HUES6 (cell line): ENCODE results near the gene CENPL.

Experiments used
- H3K27ac ChIP-seq: 2 replicates; pipeline ENCODE4 v1.7.0; 2013; ENCODE audit warnings: low read depth, mild to moderate bottlenecking, low read length, inconsistent platforms
- H3K27me3 ChIP-seq: 2 replicates; pipeline ENCODE4 v1.6.1; 2013; ENCODE audit warnings: low read length; ENCODE audit not compliant: control insufficient read depth, insufficient read depth
- H3K36me3 ChIP-seq: 2 replicates; pipeline ENCODE4 v1.6.1; 2013; ENCODE audit warnings: low read length; ENCODE audit not compliant: control insufficient read depth, insufficient read depth
- H3K4me1 ChIP-seq: 2 replicates; pipeline ENCODE4 v1.6.1; 2013; ENCODE audit warnings: low read length; ENCODE audit not compliant: control insufficient read depth, insufficient read depth
- H3K4me3 ChIP-seq: 2 replicates; pipeline ENCODE4 v1.5.1; 2013; ENCODE audit warnings: low read depth, low read length
- H3K9ac ChIP-seq: one replicate; pipeline ENCODE4 v1.6.1; 2013; ENCODE audit warnings: mild to moderate bottlenecking, low read length
- H3K9me3 ChIP-seq: 2 replicates; pipeline ENCODE4 v1.6.1; 2013; ENCODE audit warnings: low read depth, low read length; ENCODE audit not compliant: control insufficient read depth, insufficient read depth

Gene CENPL

GRCh38 chr1:173757666-173758065 lies 67.0 kb downstream of the CENPL start:
- Histone ChIP-seq H3K27me3 (no peaks in the 10 kb centered on the region), H3K4me1 (peaks cover 3% of the 10 kb centered on the region; the same call in 1 of the 2 replicates), H3K4me3 (no peak overlapping the region), H3K9me3 (0 out of 2 replicates have a peak, but pooled peaks cover 2% of the 10 kb centered on the region), H3K36me3 (peaks cover 33% of the 10 kb centered on the region), H3K27ac (no peak overlapping the region), H3K9ac (no peak overlapping the region)

GRCh38 chr1:173753830-173754229 lies 70.9 kb downstream of the CENPL start:
- H3K27me3 ChIP-seq: no peaks in the 10 kb centered on the region
- H3K4me1 ChIP-seq: peaks cover 1% of the 10 kb centered on the region; the same call in 1 of the 2 replicates
- H3K4me3 ChIP-seq: no peak overlapping the region
- H3K9me3 ChIP-seq: no peaks in the 10 kb centered on the region
- no peak overlapping the region for H3K9ac ChIP-seq
- peaks cover 30% of the 10 kb centered on the region for H3K36me3 ChIP-seq
- H3K27ac ChIP-seq: no peak overlapping the region
